Astrocyte (in vitro differentiated cells and primary cell): ENCODE data around the gene COPZ2. TPM values are rescaled to one million over a fixed set of nuclear protein-coding genes. Genes with fewer than 3 reads are reported as not detected.
"Not testable (repeated sequence)": the region's sequence is repeated elsewhere in the genome, so short reads cannot be mapped to it uniquely, and the experiment has no call there.

Experiments used
- DNase-seq: peaks from one replicate; pipeline ENCODE4 v3.0.0-alpha.2; 2010; ENCODE audit warnings: low read depth
- FAIRE-seq: peaks from 2 replicates; lab custom pipeline; 2011; peaks lifted over from hg19 to GRCh38; lab: Jason Lieb, UNC
- H2AFZ ChIP-seq: 2 replicates; pipeline ENCODE4 v1.6.0; 2012; ENCODE audit warnings: low read depth, low read length, inconsistent platforms
- H3K27ac ChIP-seq: 2 replicates; pipeline ENCODE4 v1.5.1; 2011; ENCODE audit warnings: low read depth, low read length, inconsistent platforms
- H3K27me3 ChIP-seq: 2 replicates; pipeline ENCODE4 v1.6.0; 2011; ENCODE audit warnings: low read length, inconsistent platforms; ENCODE audit not compliant: insufficient read depth
- H3K36me3 ChIP-seq: 2 replicates; pipeline ENCODE4 v1.5.1; 2011; ENCODE audit warnings: low read length, inconsistent platforms; ENCODE audit not compliant: insufficient read depth
- H3K4me1 ChIP-seq: 2 replicates; pipeline ENCODE4 v1.5.1; 2011; ENCODE audit warnings: low read length, inconsistent platforms; ENCODE audit not compliant: insufficient read depth
- H3K4me2 ChIP-seq: 2 replicates; pipeline ENCODE4 v1.6.0; 2012; ENCODE audit warnings: low read length, inconsistent platforms
- H3K4me3 ChIP-seq: 2 replicates; pipeline ENCODE4 v1.5.1; 2011; ENCODE audit warnings: low read depth, mild to moderate bottlenecking, low read length, inconsistent platforms; ENCODE audit not compliant: insufficient read depth
- H3K79me2 ChIP-seq: 2 replicates; pipeline ENCODE4 v1.6.0; 2012; ENCODE audit warnings: mild to moderate bottlenecking, low read length, inconsistent platforms; ENCODE audit not compliant: insufficient read depth
- H3K9ac ChIP-seq: 2 replicates; pipeline ENCODE4 v1.6.0; 2012; ENCODE audit warnings: mild to moderate bottlenecking, low read length, inconsistent platforms
- H3K9me3 ChIP-seq: 2 replicates; pipeline ENCODE4 v1.5.1; 2012; ENCODE audit warnings: low read depth, mild to moderate bottlenecking, low read length, inconsistent platforms; ENCODE audit not compliant: insufficient read depth
- H4K20me1 ChIP-seq: 2 replicates; pipeline ENCODE4 v1.6.0; 2012; ENCODE audit warnings: low read length, inconsistent platforms; ENCODE audit not compliant: insufficient read depth
- H3K27ac Mint-ChIP-seq: one replicate; pipeline ENCODE4 v1.8.0; 2021; ENCODE audit warnings: mild to moderate bottlenecking, mixed read lengths; ENCODE audit not compliant: unreplicated experiment
- H3K27me3 Mint-ChIP-seq: one replicate; pipeline ENCODE4 v1.8.0; 2021; ENCODE audit warnings: low read depth, mixed read lengths; ENCODE audit not compliant: unreplicated experiment
- H3K36me3 Mint-ChIP-seq: one replicate; pipeline ENCODE4 v1.8.0; 2021; ENCODE audit warnings: low read depth, mixed read lengths; ENCODE audit not compliant: unreplicated experiment
- H3K4me1 Mint-ChIP-seq: one replicate; pipeline ENCODE4 v1.8.0; 2021; ENCODE audit warnings: low read depth, mixed read lengths; ENCODE audit not compliant: unreplicated experiment
- H3K4me3 Mint-ChIP-seq: one replicate; pipeline ENCODE4 v1.8.0; 2021; ENCODE audit warnings: mild to moderate bottlenecking, moderate library complexity, mixed read lengths; ENCODE audit not compliant: unreplicated experiment
- H3K9me3 Mint-ChIP-seq: one replicate; pipeline ENCODE4 v1.8.0; 2021; ENCODE audit warnings: mild to moderate bottlenecking, mixed read lengths; ENCODE audit not compliant: unreplicated experiment
- EZH2 ChIP-seq: IDR thresholded peaks from 2 replicates; pipeline ENCODE4 v1.6.1; 2012; ENCODE audit warnings: mild to moderate bottlenecking, low read length, inconsistent platforms; ENCODE audit not compliant: insufficient read depth
- total RNA-seq: library from RNA; stranded (reverse); gene quantifications from 2 replicates; pipeline ENCODE4 v1.2.1, GENCODE V29; 2021
- TF ChIP-seq, protein P1 (sequence below): IDR thresholded peaks from 2 replicates; pipeline ENCODE4 v1.5.1; 2011; ENCODE audit warnings: low read depth, mild to moderate bottlenecking, inconsistent platforms, low read length, moderate library complexity; ENCODE audit not compliant: insufficient read depth

COPZ2 gene
- total RNA-seq, 1 donor from 2014 or later, result 25.1 TPM

DNA sequence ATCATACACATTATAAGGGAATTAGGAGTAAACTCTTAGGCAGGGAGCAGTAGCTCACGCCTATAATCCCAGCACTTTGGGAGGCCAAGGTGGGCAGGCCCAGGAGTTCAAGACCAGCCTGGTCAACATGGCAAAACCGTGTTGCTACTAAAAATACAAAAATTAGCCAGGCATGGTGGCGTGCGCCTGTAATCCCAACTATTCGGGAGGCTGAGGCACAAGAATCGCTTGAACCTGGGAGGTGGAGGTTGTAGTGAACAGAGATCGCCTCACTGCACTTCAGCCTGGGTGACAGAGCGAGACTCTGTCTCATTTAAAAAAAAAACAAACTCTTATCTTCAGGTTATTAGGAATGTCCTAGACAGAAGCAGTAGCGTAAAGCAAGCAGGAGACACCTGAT, 35.2 kb upstream of the COPZ2 start:
- not testable (repeated sequence) for H3K4me3 ChIP-seq, H3K9me3 Mint-ChIP-seq, H3K27ac Mint-ChIP-seq, H3K4me1 ChIP-seq, H3K9ac ChIP-seq, H3K4me3 Mint-ChIP-seq, FAIRE-seq, H3K27me3 ChIP-seq, H2AFZ ChIP-seq, H3K27ac ChIP-seq, DNase-seq, H3K9me3 ChIP-seq, H3K4me2 ChIP-seq, H3K27me3 Mint-ChIP-seq
- H3K36me3 ChIP-seq, result peaks cover 53% of the 10 kb centered on the region
- H4K20me1 ChIP-seq, result peaks cover 43% of the 10 kb centered on the region
- Mint-ChIP-seq H3K4me1 (peaks cover 18% of the 10 kb centered on the region), H3K36me3 (peaks cover 16% of the 10 kb centered on the region)
- H3K79me2 ChIP-seq, result peaks cover 23% of the 10 kb centered on the region

DNA sequence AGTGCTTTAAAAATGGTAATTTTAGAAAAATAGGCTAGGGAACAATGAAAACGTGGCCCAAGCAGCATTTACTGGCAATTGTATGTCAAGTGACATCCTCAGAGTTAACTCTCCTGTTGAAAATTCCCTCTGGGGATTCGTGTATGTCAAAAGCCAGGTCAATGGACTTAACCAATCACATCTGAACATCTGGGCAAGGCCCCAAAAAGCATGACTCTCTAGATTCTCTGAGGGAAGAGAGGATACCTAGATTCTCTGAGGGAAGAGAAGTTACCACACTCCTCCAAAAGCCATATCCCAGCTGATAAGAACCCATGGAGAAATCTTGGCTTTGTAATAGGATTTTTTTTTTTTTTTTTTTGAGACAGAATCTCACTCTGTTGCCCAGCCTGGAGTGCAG, 34.1 kb upstream of the COPZ2 start:
- peaks cover 16% of the 10 kb centered on the region for H3K36me3 Mint-ChIP-seq
- H3K27ac Mint-ChIP-seq, result no peak overlapping the region
- peaks cover 7% of the 10 kb centered on the region for H3K4me1 ChIP-seq
- peaks cover 55% of the 10 kb centered on the region for H3K36me3 ChIP-seq
- DNase-seq (no peak), FAIRE-seq (no peak)
- no peak overlapping the region for H2AFZ ChIP-seq
- no peak overlapping the region for H3K4me2 ChIP-seq
- H3K9me3 ChIP-seq, result no peaks in the 10 kb centered on the region
- no peak overlapping the region for H3K9ac ChIP-seq
- no peaks in the 10 kb centered on the region for H3K27me3 ChIP-seq
- H3K27ac ChIP-seq, result no peak overlapping the region
- peaks cover 13% of the 10 kb centered on the region for H3K79me2 ChIP-seq
- no peaks in the 10 kb centered on the region for H3K27me3 Mint-ChIP-seq
- peaks cover 18% of the 10 kb centered on the region for H3K4me1 Mint-ChIP-seq
- TF ChIP-seq, protein P1, sequence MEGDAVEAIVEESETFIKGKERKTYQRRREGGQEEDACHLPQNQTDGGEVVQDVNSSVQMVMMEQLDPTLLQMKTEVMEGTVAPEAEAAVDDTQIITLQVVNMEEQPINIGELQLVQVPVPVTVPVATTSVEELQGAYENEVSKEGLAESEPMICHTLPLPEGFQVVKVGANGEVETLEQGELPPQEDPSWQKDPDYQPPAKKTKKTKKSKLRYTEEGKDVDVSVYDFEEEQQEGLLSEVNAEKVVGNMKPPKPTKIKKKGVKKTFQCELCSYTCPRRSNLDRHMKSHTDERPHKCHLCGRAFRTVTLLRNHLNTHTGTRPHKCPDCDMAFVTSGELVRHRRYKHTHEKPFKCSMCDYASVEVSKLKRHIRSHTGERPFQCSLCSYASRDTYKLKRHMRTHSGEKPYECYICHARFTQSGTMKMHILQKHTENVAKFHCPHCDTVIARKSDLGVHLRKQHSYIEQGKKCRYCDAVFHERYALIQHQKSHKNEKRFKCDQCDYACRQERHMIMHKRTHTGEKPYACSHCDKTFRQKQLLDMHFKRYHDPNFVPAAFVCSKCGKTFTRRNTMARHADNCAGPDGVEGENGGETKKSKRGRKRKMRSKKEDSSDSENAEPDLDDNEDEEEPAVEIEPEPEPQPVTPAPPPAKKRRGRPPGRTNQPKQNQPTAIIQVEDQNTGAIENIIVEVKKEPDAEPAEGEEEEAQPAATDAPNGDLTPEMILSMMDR, result no peak
- no peak for TF ChIP-seq EZH2
- no peak overlapping the region for H3K4me3 Mint-ChIP-seq
- no peaks in the 10 kb centered on the region for H3K9me3 Mint-ChIP-seq
- H3K4me3 ChIP-seq, result no peak overlapping the region
- peaks cover 37% of the 10 kb centered on the region for H4K20me1 ChIP-seq

DNA sequence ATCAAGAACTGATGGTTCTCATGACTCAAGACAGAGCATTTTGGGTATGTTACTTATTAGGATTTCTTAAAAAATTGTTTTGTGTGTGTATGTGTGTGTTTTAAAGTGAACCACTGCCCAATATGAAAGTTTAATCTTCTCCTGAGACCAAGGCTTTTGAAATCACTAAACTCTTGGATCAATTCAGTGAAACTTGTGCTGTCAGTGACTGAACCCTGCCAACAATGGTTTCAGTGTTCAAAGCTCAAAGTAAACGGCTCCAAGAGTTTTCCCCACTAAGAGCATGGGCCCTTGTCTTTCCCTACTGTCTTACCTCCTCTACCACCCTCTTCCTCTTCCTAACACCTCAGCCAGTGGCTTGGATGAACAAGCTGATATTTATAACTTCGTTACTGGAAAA, 32.6 kb upstream of the COPZ2 start:
- H3K27ac Mint-ChIP-seq, result no peak overlapping the region

More for the DNA sequence above, 32.6 kb upstream of the COPZ2 start:
- Histone ChIP-seq H3K9ac (no peak overlapping the region), H2AFZ (no peak overlapping the region), H3K36me3 (peaks cover 59% of the 10 kb centered on the region), H4K20me1 (peaks cover 38% of the 10 kb centered on the region), H3K79me2 (peaks cover 8% of the 10 kb centered on the region), H3K27ac (no peak overlapping the region), H3K4me2 (no peak overlapping the region), H3K9me3 (no peaks in the 10 kb centered on the region), H3K4me1 (peaks cover 7% of the 10 kb centered on the region), H3K4me3 (no peak overlapping the region), H3K27me3 (no peaks in the 10 kb centered on the region)
- peaks cover 16% of the 10 kb centered on the region for H3K36me3 Mint-ChIP-seq
- H3K4me1 Mint-ChIP-seq, result peaks cover 18% of the 10 kb centered on the region
- no peak for FAIRE-seq
- H3K9me3 Mint-ChIP-seq, result no peaks in the 10 kb centered on the region
- no peaks in the 10 kb centered on the region for H3K27me3 Mint-ChIP-seq
- no peak overlapping the region for H3K4me3 Mint-ChIP-seq
- no peak for TF ChIP-seq EZH2
- TF ChIP-seq, protein P1, result no peak
- DNase-seq, result no peak
